Endothelial cell of umbilical vein (primary cell): Measurements from ENCODE around the gene PCGF3. TPM values are rescaled to one million over a fixed set of nuclear protein-coding genes. Genes with fewer than 3 reads are reported as not detected.

Experiments
- BruUV-seq: library from RNA; stranded (reverse); fragments of 400-500 nt; replicated peaks from 2 replicates; lab custom pipeline; 2021; lab: Mats Ljungman, UMichigan
- CTCF ChIA-PET: fragments of 300-600, 350-600 bp; sonication (Branson Sonifier 250); formaldehyde crosslinking; loops from one replicate; lab custom pipeline; 2021; ENCODE audit warnings: antibody characterized with exemption, inconsistent platforms; lab: Charles Lee
- POLR2A ChIA-PET: fragments of 300-600, 350-600 bp; sonication (Branson Sonifier 250); formaldehyde crosslinking; loops from one replicate; lab custom pipeline; 2021; ENCODE audit warnings: antibody characterized with exemption, inconsistent platforms; lab: Charles Lee
- DNase-seq: peaks from one replicate; pipeline ENCODE4 v3.0.0-alpha.2; 2011; ENCODE audit warnings: low read depth, low spot score
- FAIRE-seq: peaks from 2 replicates; lab custom pipeline; 2011; peaks lifted over from hg19 to GRCh38; lab: Jason Lieb, UNC
- H2AFZ ChIP-seq: 2 replicates; pipeline ENCODE4 v1.6.0; 2012; ENCODE audit warnings: low read depth, low read length, control low read depth, inconsistent platforms
- H3K27ac ChIP-seq: 2 replicates; pipeline ENCODE4 v1.5.1; 2011; ENCODE audit warnings: low read depth, mild to moderate bottlenecking, control low read depth, low read length, moderate library complexity; ENCODE audit not compliant: insufficient read depth
- H3K27me3 ChIP-seq, 2 experiments: 2 replicates each; pipeline versions ENCODE4 v1.6.0 to v1.6.1; 2011; ENCODE audit warnings: low read length in 2 of 2, mixed read lengths in 1 of 2; ENCODE audit not compliant: control insufficient read depth in 2 of 2, insufficient read depth in 2 of 2
- H3K36me3 ChIP-seq, 2 experiments: 2 replicates in 1 of 2; 3 replicates in 1 of 2; pipeline ENCODE4 v1.5.1; 2011; ENCODE audit warnings: low read length in 2 of 2, mild to moderate bottlenecking in 1 of 2, moderate library complexity in 1 of 2; ENCODE audit not compliant: control insufficient read depth in 2 of 2, insufficient read depth in 2 of 2; ENCODE audit errors: extremely low read depth in 1 of 2
- H3K4me1 ChIP-seq: 3 replicates; pipeline ENCODE4 v1.5.1; 2011; ENCODE audit warnings: mild to moderate bottlenecking, low read length; ENCODE audit not compliant: control insufficient read depth, insufficient read depth; ENCODE audit errors: extremely low read depth
- H3K4me2 ChIP-seq: 2 replicates; pipeline ENCODE4 v1.6.1; 2011; ENCODE audit warnings: low read length, control low read depth, mixed read lengths; ENCODE audit not compliant: insufficient read depth
- H3K4me3 ChIP-seq, 3 experiments: fragments of 200-600 bp in 1 of 3; sonication (generic), shearing (Covaris generic) in 1 of 3; replicated peaks in 1 of 3; 2 replicates each; pipeline ENCODE4 v1.5.1; 2011 to 2016; ENCODE audit warnings: control low read depth in 3 of 3, low read length in 3 of 3, mild to moderate bottlenecking in 2 of 3, inconsistent platforms in 1 of 3, low read depth in 1 of 3, moderate library complexity in 1 of 3; ENCODE audit not compliant: insufficient read depth in 1 of 3
- H3K79me2 ChIP-seq: 2 replicates; pipeline ENCODE4 v1.6.0; 2012; ENCODE audit warnings: low read length, inconsistent platforms; ENCODE audit not compliant: control insufficient read depth, insufficient read depth
- H3K9ac ChIP-seq: replicated peaks from 2 replicates; pipeline ENCODE3; 2011; ENCODE audit warnings: low read length, control low read depth; ENCODE audit not compliant: insufficient read depth; ENCODE audit errors: extremely low read depth
- H3K9me1 ChIP-seq: replicated peaks from 3 replicates; pipeline ENCODE4 v1.6.0; 2011; ENCODE audit warnings: mild to moderate bottlenecking, low read length; ENCODE audit not compliant: control insufficient read depth, insufficient read depth; ENCODE audit errors: extremely low read depth
- H3K9me3 ChIP-seq: replicated peaks from 2 replicates; pipeline ENCODE4 v1.5.1; 2012; ENCODE audit warnings: low read length, inconsistent platforms; ENCODE audit not compliant: control insufficient read depth, insufficient read depth
- H4K20me1 ChIP-seq: replicated peaks from 2 replicates; pipeline ENCODE3; 2011; ENCODE audit warnings: mild to moderate bottlenecking, low read length; ENCODE audit not compliant: control insufficient read depth, insufficient read depth; ENCODE audit errors: extremely low read depth
- CTCF ChIP-seq, 2 donors: IDR thresholded peaks; 1 replicate in 1 of 2; 2 replicates in 1 of 2; pipeline ENCODE4 v1.5.1; 2011; ENCODE audit warnings: low read length in 2 of 2, mild to moderate bottlenecking in 2 of 2, moderate library complexity in 2 of 2, control low read depth in 1 of 2, inconsistent platforms in 1 of 2, low read depth in 1 of 2; ENCODE audit not compliant: insufficient read depth in 1 of 2; ENCODE audit errors: extremely low read depth in 1 of 2
- EZH2 ChIP-seq: IDR thresholded peaks from 2 replicates; pipeline ENCODE4 v1.6.1; 2012; ENCODE audit warnings: borderline replicate concordance, low read depth, mild to moderate bottlenecking, moderate library complexity, low read length, inconsistent platforms; ENCODE audit not compliant: severe bottlenecking
- FOS ChIP-seq: IDR thresholded peaks from 2 replicates; pipeline ENCODE4 v1.6.1; 2011; ENCODE audit warnings: mild to moderate bottlenecking, low read length, moderate library complexity, borderline replicate concordance; ENCODE audit not compliant: insufficient read depth
- GATA2 ChIP-seq: IDR thresholded peaks from 2 replicates; pipeline ENCODE4 v1.7.0; 2011; ENCODE audit warnings: low read depth, mild to moderate bottlenecking, moderate library complexity, mixed read lengths, low read length; ENCODE audit not compliant: insufficient read length, insufficient read depth
- JUN ChIP-seq: IDR thresholded peaks from 2 replicates; pipeline ENCODE4 v1.6.1; 2011; ENCODE audit warnings: borderline replicate concordance, low read depth; ENCODE audit not compliant: insufficient read length, insufficient read depth
- MAX ChIP-seq: IDR thresholded peaks from 2 replicates; pipeline ENCODE4 v1.6.1; 2011; ENCODE audit not compliant: insufficient read depth, insufficient read length
- MYC ChIP-seq: IDR thresholded peaks from one replicate; pipeline ENCODE4 v1.6.1; 2011; ENCODE audit warnings: mild to moderate bottlenecking, low read depth, low read length
- POLR2A ChIP-seq: IDR thresholded peaks from 2 replicates; pipeline ENCODE4 v1.6.1; 2012; ENCODE audit warnings: low read depth, mild to moderate bottlenecking, control low read depth, low read length
- POLR2AphosphoS5 ChIP-seq: IDR thresholded peaks from 2 replicates; pipeline ENCODE4 v1.6.1; 2012; ENCODE audit warnings: low read depth, mild to moderate bottlenecking, control low read depth, low read length, moderate library complexity; ENCODE audit not compliant: insufficient read depth
- dilution Hi-C: fragments of 300-500 bp; cut with MboI; formaldehyde crosslinking; loops from one replicate; pipeline ENCODE4 v1.15.0; 2019; ENCODE audit warnings: low sequenced_read_pairs; ENCODE audit not compliant: extremely low pct_ligation_motif_present
- intact Hi-C: fragments of 100-400 bp; cut with micrococcal nuclease; formaldehyde crosslinking; loops from one replicate; pipeline ENCODE4 v1.10.0; 2022
- polyA plus RNA-seq, 4 experiments: library from polyadenylated mRNA; depleted of rRNA in 3 of 4; stranded (reverse) in 3 of 4; unstranded in 1 of 4; fragments of >200 nt; gene quantifications; 2 replicates each; pipeline versions ENCODE4 v1.2.1 to v1.2.3, GENCODE V29; 2011 to 2012; ENCODE audit warnings: missing spikeins in 1 of 4
- total RNA-seq: library from RNA; stranded (reverse); gene quantifications from 2 replicates; pipeline ENCODE4 v1.2.3, GENCODE V29; 2021

Gene PCGF3
- total and polyA plus RNA-seq, 2 donors (not counting 3 experiments of a cell fraction or from before 2014, with no cell fraction given) = 70.2 to 91.8 TPM

DNA sequence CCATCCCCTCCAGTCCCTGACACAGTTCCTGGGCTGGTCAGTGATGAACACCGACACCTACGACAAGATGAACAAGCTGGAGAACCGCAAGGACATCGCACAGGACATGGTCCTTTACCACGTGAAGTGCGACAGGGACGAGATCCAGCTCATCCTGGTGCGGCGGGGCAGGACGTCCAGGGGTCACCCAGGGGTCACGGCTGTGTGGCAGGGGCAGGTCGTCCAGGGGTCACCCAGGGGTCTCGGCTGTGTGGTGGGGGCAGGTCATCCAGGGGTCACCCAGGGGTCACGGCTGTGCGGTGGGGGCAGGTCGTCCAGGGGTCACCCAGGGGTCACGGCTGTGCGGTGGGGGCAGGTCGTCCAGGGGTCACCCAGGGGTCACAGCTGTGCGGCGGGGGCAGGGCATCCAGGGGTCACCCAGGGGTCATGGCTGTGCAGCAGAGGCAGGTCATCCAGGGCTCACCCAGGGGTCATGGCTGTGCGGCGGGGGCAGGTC lies 48.2 kb upstream of the PCGF3 start:
- dilution Hi-C loops = no loop called here
- no peak for DNase-seq
- H3K9me3 ChIP-seq = no peaks in the 10 kb centered on the region
- no peak overlapping the region for H3K4me3 ChIP-seq
- no peak overlapping the region for H3K9ac ChIP-seq
- no peak overlapping the region for H3K4me2 ChIP-seq
- TF ChIP-seq JUN (no peak), CTCF (IDR thresholded peaks at IDR 0.05; ENCODE audit: extremely low read depth in 1 of 2, insufficient read depth in 1 of 2, low read depth in 1 of 2, low read length in 2 of 2) (no peak), EZH2 (no peak), POLR2A (no peak), MAX (no peak), POLR2AphosphoS5 (no peak), GATA2 (no peak), FOS (no peak), MYC (no peak)
- H3K79me2 ChIP-seq = no peaks in the 10 kb centered on the region
- no peak overlapping the region for H3K27ac ChIP-seq
- H3K4me1 ChIP-seq = no peaks in the 10 kb centered on the region
- ChIA-PET CTCF (no interaction called here), POLR2A (no interaction called here)
- no peaks in the 10 kb centered on the region for H4K20me1 ChIP-seq
- H3K27me3 ChIP-seq = no peaks in the 10 kb centered on the region
- FAIRE-seq = no peak
- H3K9me1 ChIP-seq = no peaks in the 10 kb centered on the region
- intact Hi-C loops = no loop called here
- H2AFZ ChIP-seq = no peak overlapping the region
- BruUV-seq = no TSS peak
- no peaks in the 10 kb centered on the region for H3K36me3 ChIP-seq
